Panc1 (cell line): ENCODE data around the gene FOSB.

ENCODE experiments used
- CTCF ChIP-seq: fragments of 450-650 bp; IDR thresholded peaks from 2 replicates; pipeline ENCODE4 v1.5.1; 2017; ENCODE audit warnings: mild to moderate bottlenecking
- POLR2AphosphoS5 ChIP-seq: IDR thresholded peaks from 2 replicates; pipeline ENCODE4 v1.6.1; 2012; ENCODE audit warnings: mild to moderate bottlenecking, low read depth, low read length, moderate library complexity
- REST ChIP-seq, 2 experiments: IDR thresholded peaks; 2 replicates each; pipeline ENCODE4 v1.6.1; 2011 to 2012; ENCODE audit warnings: low read depth in 2 of 2, control low read depth in 1 of 2, low read length in 1 of 2, mild to moderate bottlenecking in 1 of 2, moderate library complexity in 1 of 2; ENCODE audit not compliant: insufficient read depth in 1 of 2
- SIN3A ChIP-seq: IDR thresholded peaks from 2 replicates; pipeline ENCODE4 v1.6.1; 2012; ENCODE audit warnings: low read depth, mild to moderate bottlenecking, low read length, moderate library complexity, borderline replicate concordance; ENCODE audit not compliant: insufficient read depth
- TCF7L2 ChIP-seq: IDR thresholded peaks from 2 replicates; pipeline ENCODE4 v1.6.1; 2011; ENCODE audit warnings: mild to moderate bottlenecking, low read depth, low read length, inconsistent platforms

- TF ChIP-seq CTCF (no peak), SIN3A (no peak), POLR2AphosphoS5 (no peak), REST (IDR thresholded peaks at IDR 0.05; ENCODE audit: insufficient read depth in 1 of 2, low read depth in 2 of 2, low read length in 1 of 2) (no peak), TCF7L2 (no peak)
Observed at GRCh38 chr19:45503909-45504308, 36.1 kb downstream of the FOSB start.
